Esophagus squamous epithelium (tissue), 5 donors: ENCODE results near the gene PEAK1. TPM values are rescaled to one million over a fixed set of nuclear protein-coding genes. Genes with fewer than 3 reads are reported as not detected.

Source experiments
- DNase-seq: peaks from one replicate; lab custom pipeline; 2025; lab: John Stamatoyannopoulos, UW
- H3K27ac ChIP-seq, 4 donors: fragments of 200-600 bp; sonication (generic); one replicate each; pipeline ENCODE4 v1.5.1; 2016 to 2019; ENCODE audit warnings: mild to moderate bottlenecking in 1 of 4
- H3K27me3 ChIP-seq, 4 donors: fragments of 200-600 bp; sonication (generic); 1 replicate in 3 of 4; 2 replicates in 1 of 4; pipeline versions ENCODE4 v1.5.1 to v1.6.0; 2017 to 2021; ENCODE audit warnings: antibody characterized with exemption in 1 of 4
- H3K36me3 ChIP-seq, 3 donors: fragments of 200-600 bp; sonication (generic); one replicate each; pipeline ENCODE4 v1.5.1; 2016 to 2019
- H3K4me1 ChIP-seq, 3 donors: fragments of 200-600 bp; sonication (generic); one replicate each; pipeline ENCODE4 v1.5.1; 2017 to 2019
- H3K4me3 ChIP-seq, 4 donors: fragments of 200-600 bp; sonication (generic); 1 replicate in 3 of 4; 2 replicates in 1 of 4; pipeline ENCODE4 v1.5.1; 2016 to 2019; ENCODE audit warnings: mild to moderate bottlenecking in 2 of 4, moderate library complexity in 1 of 4
- H3K9me3 ChIP-seq, 3 donors: fragments of 200-600 bp; sonication (generic); one replicate each; pipeline ENCODE4 v1.5.1; 2016 to 2019
- CTCF ChIP-seq, 6 experiments: fragments of 450-650 bp in 4 of 6; fragments of 200-600 bp in 2 of 6; sonication (generic) in 2 of 6; IDR thresholded peaks; one replicate each; pipeline ENCODE4 v1.5.1; 2016 to 2019; ENCODE audit warnings: antibody characterized with exemption in 6 of 6, mild to moderate bottlenecking in 4 of 6, moderate library complexity in 4 of 6
- POLR2A ChIP-seq, 4 donors: fragments of 450-650 bp; IDR thresholded peaks; one replicate each; pipeline ENCODE4 v1.6.1; 2017; ENCODE audit warnings: antibody characterized with exemption in 4 of 4, mild to moderate bottlenecking in 4 of 4, moderate library complexity in 3 of 4
- WGBS, 2 donors: methylation state at CpG; one replicate each; pipeline ENCODE4 v1.1.5; 2018; 5-methylcytosine and 5-hydroxymethylcytosine counted together
- intact Hi-C: fragments of 100-400 bp; cut with DNase I; formaldehyde crosslinking; loops from one replicate; pipeline ENCODE4 v1.15.0; 2022
- total RNA-seq, 4 donors: library from RNA; depleted of rRNA; stranded (reverse); fragments of >200 nt; gene quantifications; one replicate each; pipeline ENCODE4 v1.1.0, GENCODE V29; 2016
- donor health status: DM: yes; HTN: yes; CAD: no.

The PEAK1 gene
- total RNA-seq, 4 donors from 2014 or later, result 8.6 to 47.3 (median 14.0) TPM

GRCh38 chr15:77373441-77373840, 46.5 kb downstream of the PEAK1 start:
- Histone ChIP-seq H3K36me3 (no peaks in the 10 kb centered on the region), H3K27ac (no peak overlapping the region), H3K27me3 (no peaks in the 10 kb centered on the region), H3K9me3 (no peaks in the 10 kb centered on the region), H3K4me3 (no peak overlapping the region), H3K4me1 (no peaks in the 10 kb centered on the region)
- DNase-seq, result no peak
- TF ChIP-seq CTCF (IDR thresholded peaks at IDR 0.05), result no peak
- TF ChIP-seq POLR2A (IDR thresholded peaks at IDR 0.05), result no peak
- WGBS, 2 donors, result 72 to 95% methylated on average over 4 of the region's 4 CpGs
- intact Hi-C loops, result no loop called here

- WGBS, 2 donors, result 71 to 86% methylated on average over 5 of the region's 5 CpGs
- H3K27me3 ChIP-seq, result no peaks in the 10 kb centered on the region
- no peaks in the 10 kb centered on the region for H3K36me3 ChIP-seq
- no peak for DNase-seq
- intact Hi-C loops, result no loop called here
- no peak overlapping the region for H3K27ac ChIP-seq
- no peak overlapping the region for H3K4me3 ChIP-seq
- H3K9me3 ChIP-seq, result no peaks in the 10 kb centered on the region
- H3K4me1 ChIP-seq, result no peaks in the 10 kb centered on the region
- TF ChIP-seq CTCF (IDR thresholded peaks at IDR 0.05) (no peak), POLR2A (IDR thresholded peaks at IDR 0.05) (no peak)
Measured at GRCh38 chr15:77371850-77372563, 47.9 kb downstream of the PEAK1 start.

- H3K27ac ChIP-seq, result no peak overlapping the region
- H3K27me3 ChIP-seq, result no peaks in the 10 kb centered on the region
- intact Hi-C loops, result no loop called here
- DNase-seq, result no peak
- TF ChIP-seq CTCF (IDR thresholded peaks at IDR 0.05) (no peak), POLR2A (IDR thresholded peaks at IDR 0.05) (no peak)
- H3K9me3 ChIP-seq, result no peaks in the 10 kb centered on the region
- no peak overlapping the region for H3K4me3 ChIP-seq
- no peaks in the 10 kb centered on the region for H3K4me1 ChIP-seq
- no peaks in the 10 kb centered on the region for H3K36me3 ChIP-seq
- 83% methylated on average over 8 of the region's 8 CpGs for WGBS, 2 donors
Measured at GRCh38 chr15:77370580-77370979, 49.3 kb downstream of the PEAK1 start.

GRCh38 chr15:77369168-77369567, 50.7 kb downstream of the PEAK1 start:
- intact Hi-C loops, result no loop called here

More at GRCh38 chr15:77369168-77369567, 50.7 kb downstream of the PEAK1 start:
- Histone ChIP-seq H3K4me1 (no peaks in the 10 kb centered on the region), H3K36me3 (no peaks in the 10 kb centered on the region), H3K9me3 (no peaks in the 10 kb centered on the region), H3K4me3 (no peak overlapping the region), H3K27ac (no peak overlapping the region), H3K27me3 (no peaks in the 10 kb centered on the region)
- no peak for DNase-seq
- 75 to 79% methylated on average over 4 of the region's 4 CpGs for WGBS, 2 donors
- TF ChIP-seq POLR2A (IDR thresholded peaks at IDR 0.05) (no peak), CTCF (IDR thresholded peaks at IDR 0.05) (no peak)
